Liver (tissue), 3 donors: Measurements from ENCODE around the gene NTMT1.

Experiments
- GABPA ChIP-seq, 2 donors: IDR thresholded peaks in 1 of 2; conservative IDR thresholded peaks in 1 of 2; 2 replicates each; pipeline ENCODE4 v1.6.1; 2016; ENCODE audit warnings: antibody characterized with exemption in 2 of 2, mild to moderate bottlenecking in 1 of 2, moderate library complexity in 1 of 2
- HNF4G ChIP-seq: IDR thresholded peaks from 2 replicates; pipeline ENCODE4 v1.6.1; 2016; ENCODE audit warnings: antibody characterized with exemption
- JUND ChIP-seq, 2 donors: IDR thresholded peaks; 2 replicates each; pipeline ENCODE4 v1.6.1; 2016; ENCODE audit warnings: antibody characterized with exemption in 2 of 2
- RAD21 ChIP-seq, 2 donors: IDR thresholded peaks; 2 replicates each; pipeline ENCODE4 v1.6.1; 2016; ENCODE audit warnings: antibody characterized with exemption in 2 of 2, mild to moderate bottlenecking in 2 of 2
- SP1 ChIP-seq: IDR thresholded peaks from 2 replicates; pipeline ENCODE4 v1.6.1; 2018; ENCODE audit warnings: antibody characterized with exemption, mild to moderate bottlenecking
- TAF1 ChIP-seq: conservative IDR thresholded peaks from 2 replicates; pipeline ENCODE4 v1.6.1; 2016; ENCODE audit warnings: antibody characterized with exemption, mild to moderate bottlenecking
- TF ChIP-seq, protein P1 (sequence below): fragments of 150-350 bp; IDR thresholded peaks from 2 replicates; pipeline ENCODE4 v1.5.1; 2017; ENCODE audit warnings: improper control_type of control experiment, low read depth, low read length; ENCODE audit not compliant: missing input control
- TF ChIP-seq, protein P2 (sequence below): IDR thresholded peaks from 2 replicates; pipeline ENCODE4 v1.6.1; 2016; ENCODE audit warnings: antibody characterized with exemption
- TF ChIP-seq, protein P3 (sequence below): IDR thresholded peaks from 2 replicates; pipeline ENCODE4 v1.6.1; 2016; ENCODE audit warnings: antibody characterized with exemption
- TF ChIP-seq, protein P4 (sequence below): IDR thresholded peaks from 2 replicates; pipeline ENCODE4 v1.6.1; 2016; ENCODE audit warnings: antibody characterized with exemption
- donor health status: healthy.
- donor health status: healthy.

DNA sequence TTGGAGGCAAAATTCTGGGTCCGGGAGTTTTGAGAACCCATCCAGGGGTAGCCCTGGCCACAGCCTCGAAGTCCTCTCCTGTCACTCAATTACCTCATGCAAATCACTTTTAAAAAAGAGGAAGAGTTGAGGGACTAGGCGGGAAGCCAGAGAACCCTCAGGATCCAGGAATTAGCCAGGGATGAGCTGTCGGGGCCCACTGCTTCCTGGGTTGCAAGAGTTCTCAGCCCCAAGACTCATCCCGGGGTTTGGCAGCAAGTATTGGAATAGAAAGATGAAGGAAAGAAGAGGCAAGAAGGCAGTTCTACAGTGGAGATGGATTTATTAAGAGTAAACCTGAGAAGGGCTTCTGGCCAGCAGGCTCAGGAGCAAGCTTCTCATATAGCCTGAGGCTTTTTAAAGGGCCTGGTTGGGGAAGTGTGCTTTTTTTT, 30.6 kb upstream of the NTMT1 start:
- TF ChIP-seq, protein P1, sequence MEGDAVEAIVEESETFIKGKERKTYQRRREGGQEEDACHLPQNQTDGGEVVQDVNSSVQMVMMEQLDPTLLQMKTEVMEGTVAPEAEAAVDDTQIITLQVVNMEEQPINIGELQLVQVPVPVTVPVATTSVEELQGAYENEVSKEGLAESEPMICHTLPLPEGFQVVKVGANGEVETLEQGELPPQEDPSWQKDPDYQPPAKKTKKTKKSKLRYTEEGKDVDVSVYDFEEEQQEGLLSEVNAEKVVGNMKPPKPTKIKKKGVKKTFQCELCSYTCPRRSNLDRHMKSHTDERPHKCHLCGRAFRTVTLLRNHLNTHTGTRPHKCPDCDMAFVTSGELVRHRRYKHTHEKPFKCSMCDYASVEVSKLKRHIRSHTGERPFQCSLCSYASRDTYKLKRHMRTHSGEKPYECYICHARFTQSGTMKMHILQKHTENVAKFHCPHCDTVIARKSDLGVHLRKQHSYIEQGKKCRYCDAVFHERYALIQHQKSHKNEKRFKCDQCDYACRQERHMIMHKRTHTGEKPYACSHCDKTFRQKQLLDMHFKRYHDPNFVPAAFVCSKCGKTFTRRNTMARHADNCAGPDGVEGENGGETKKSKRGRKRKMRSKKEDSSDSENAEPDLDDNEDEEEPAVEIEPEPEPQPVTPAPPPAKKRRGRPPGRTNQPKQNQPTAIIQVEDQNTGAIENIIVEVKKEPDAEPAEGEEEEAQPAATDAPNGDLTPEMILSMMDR = no peak
- TF ChIP-seq, protein P2, sequence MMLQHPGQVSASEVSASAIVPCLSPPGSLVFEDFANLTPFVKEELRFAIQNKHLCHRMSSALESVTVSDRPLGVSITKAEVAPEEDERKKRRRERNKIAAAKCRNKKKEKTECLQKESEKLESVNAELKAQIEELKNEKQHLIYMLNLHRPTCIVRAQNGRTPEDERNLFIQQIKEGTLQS = no peak
- no peak for TF ChIP-seq SP1
- no peak for TF ChIP-seq TAF1
- no peak for TF ChIP-seq JUND (IDR thresholded peaks at IDR 0.05)
- no peak for TF ChIP-seq GABPA (IDR thresholded peaks at IDR 0.05 in 1 of 2, conservative IDR thresholded peaks at IDR 0.05 in 1 of 2)
- TF ChIP-seq HNF4G = no peak
- TF ChIP-seq, protein P3, sequence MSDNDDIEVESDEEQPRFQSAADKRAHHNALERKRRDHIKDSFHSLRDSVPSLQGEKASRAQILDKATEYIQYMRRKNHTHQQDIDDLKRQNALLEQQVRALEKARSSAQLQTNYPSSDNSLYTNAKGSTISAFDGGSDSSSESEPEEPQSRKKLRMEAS = no peak
- TF ChIP-seq RAD21 (IDR thresholded peaks at IDR 0.05) = no peak
- TF ChIP-seq, protein P4, sequence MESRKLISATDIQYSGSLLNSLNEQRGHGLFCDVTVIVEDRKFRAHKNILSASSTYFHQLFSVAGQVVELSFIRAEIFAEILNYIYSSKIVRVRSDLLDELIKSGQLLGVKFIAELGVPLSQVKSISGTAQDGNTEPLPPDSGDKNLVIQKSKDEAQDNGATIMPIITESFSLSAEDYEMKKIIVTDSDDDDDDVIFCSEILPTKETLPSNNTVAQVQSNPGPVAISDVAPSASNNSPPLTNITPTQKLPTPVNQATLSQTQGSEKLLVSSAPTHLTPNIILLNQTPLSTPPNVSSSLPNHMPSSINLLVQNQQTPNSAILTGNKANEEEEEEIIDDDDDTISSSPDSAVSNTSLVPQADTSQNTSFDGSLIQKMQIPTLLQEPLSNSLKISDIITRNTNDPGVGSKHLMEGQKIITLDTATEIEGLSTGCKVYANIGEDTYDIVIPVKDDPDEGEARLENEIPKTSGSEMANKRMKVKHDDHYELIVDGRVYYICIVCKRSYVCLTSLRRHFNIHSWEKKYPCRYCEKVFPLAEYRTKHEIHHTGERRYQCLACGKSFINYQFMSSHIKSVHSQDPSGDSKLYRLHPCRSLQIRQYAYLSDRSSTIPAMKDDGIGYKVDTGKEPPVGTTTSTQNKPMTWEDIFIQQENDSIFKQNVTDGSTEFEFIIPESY = no peak
